Uterus (tissue), 4 donors: Measurements from ENCODE around the gene ASPG. TPM values are rescaled to one million over a fixed set of nuclear protein-coding genes. Genes with fewer than 3 reads are reported as not detected.

Experiments used
- DNase-seq, 2 donors: peaks; one replicate each; pipeline ENCODE4 v3.0.0-alpha.2; 2019 to 2020
- H3K27ac ChIP-seq, 2 donors: fragments of 200-600 bp; sonication (generic); 1 replicate in 1 of 2; 2 replicates in 1 of 2; pipeline ENCODE4 v1.5.1; 2016 to 2018
- H3K27me3 ChIP-seq, 2 donors: fragments of 200-600 bp; sonication (generic); one replicate each; pipeline ENCODE4 v1.5.1; 2018 to 2019; ENCODE audit warnings: control low read depth in 1 of 2
- H3K36me3 ChIP-seq, 2 donors: fragments of 200-600 bp; sonication (generic); one replicate each; pipeline ENCODE4 v1.5.1; 2019; ENCODE audit warnings: control low read depth in 1 of 2
- H3K4me1 ChIP-seq, 2 donors: fragments of 200-600 bp; sonication (generic); one replicate each; pipeline ENCODE4 v1.5.1; 2018 to 2019; ENCODE audit warnings: control low read depth in 1 of 2
- H3K4me3 ChIP-seq, 2 donors: fragments of 200-600 bp; sonication (generic); 1 replicate in 1 of 2; 2 replicates in 1 of 2; pipeline ENCODE4 v1.5.1; 2018 to 2019; ENCODE audit warnings: mild to moderate bottlenecking in 1 of 2
- H3K9me3 ChIP-seq, 2 donors: fragments of 200-600 bp; sonication (generic); one replicate each; pipeline ENCODE4 v1.5.1; 2019; ENCODE audit warnings: control low read depth in 1 of 2
- POLR2A ChIP-seq, 2 donors: fragments of 450-650 bp; IDR thresholded peaks; one replicate each; pipeline ENCODE4 v1.6.1; 2016; ENCODE audit warnings: antibody characterized with exemption in 2 of 2, mild to moderate bottlenecking in 1 of 2, moderate library complexity in 1 of 2
- intact Hi-C: fragments of 100-400 bp; cut with DNase I; formaldehyde crosslinking; loops from one replicate; pipeline ENCODE4 v1.15.1; 2023; ENCODE audit warnings: low total_unique reads
- total RNA-seq, 4 donors: library from RNA; depleted of rRNA in 3 of 4; stranded (reverse); fragments of >200 nt in 3 of 4; gene quantifications; one replicate each; pipeline versions ENCODE4 v1.1.0 to v1.2.4, GENCODE V29; 2014 to 2023
- TF ChIP-seq, protein P1 (sequence below), 4 experiments: fragments of 200-600 bp in 2 of 4; fragments of 450-650 bp in 2 of 4; sonication (generic) in 2 of 4; IDR thresholded peaks; one replicate each; pipeline ENCODE4 v1.5.1; 2016 to 2019; ENCODE audit warnings: antibody characterized with exemption in 4 of 4, mild to moderate bottlenecking in 2 of 4, moderate library complexity in 1 of 4
- donor health status: DM: yes; HTN: yes; CAD: no.

Gene ASPG
- total RNA-seq, 4 donors from 2014 or later, result 0.41 to 16.2 (median 0.51) TPM; not detected in 1

DNA sequence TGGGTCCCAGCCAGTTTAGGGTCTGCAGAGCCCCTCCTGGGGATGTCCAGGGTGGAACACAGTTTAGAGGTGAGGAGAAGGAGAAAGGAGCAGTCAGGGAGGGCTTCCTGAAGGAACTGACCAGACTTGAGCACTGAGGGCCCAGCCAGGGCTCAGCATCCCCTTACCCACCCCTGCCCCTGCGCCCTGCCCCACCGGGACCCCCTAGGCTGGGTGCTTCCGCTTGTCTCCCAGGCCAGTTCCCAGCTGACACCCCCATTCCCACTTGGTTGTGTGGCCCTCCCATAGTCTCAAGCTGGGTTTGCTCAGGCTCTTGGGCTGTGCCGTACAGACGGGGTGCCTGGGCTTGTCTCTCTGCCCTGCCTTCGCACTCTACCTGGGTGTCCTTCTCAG is 26.6 kb downstream of the ASPG start:
- Histone ChIP-seq H3K27me3 (no peaks in the 10 kb centered on the region), H3K27ac (no peak overlapping the region), H3K4me1 (peaks cover 0 to 10% of the 10 kb centered on the region in 2 donors), H3K36me3 (no peaks in the 10 kb centered on the region), H3K4me3 (no peak overlapping the region), H3K9me3 (no peaks in the 10 kb centered on the region)
- no peak for DNase-seq
- TF ChIP-seq, protein P1, sequence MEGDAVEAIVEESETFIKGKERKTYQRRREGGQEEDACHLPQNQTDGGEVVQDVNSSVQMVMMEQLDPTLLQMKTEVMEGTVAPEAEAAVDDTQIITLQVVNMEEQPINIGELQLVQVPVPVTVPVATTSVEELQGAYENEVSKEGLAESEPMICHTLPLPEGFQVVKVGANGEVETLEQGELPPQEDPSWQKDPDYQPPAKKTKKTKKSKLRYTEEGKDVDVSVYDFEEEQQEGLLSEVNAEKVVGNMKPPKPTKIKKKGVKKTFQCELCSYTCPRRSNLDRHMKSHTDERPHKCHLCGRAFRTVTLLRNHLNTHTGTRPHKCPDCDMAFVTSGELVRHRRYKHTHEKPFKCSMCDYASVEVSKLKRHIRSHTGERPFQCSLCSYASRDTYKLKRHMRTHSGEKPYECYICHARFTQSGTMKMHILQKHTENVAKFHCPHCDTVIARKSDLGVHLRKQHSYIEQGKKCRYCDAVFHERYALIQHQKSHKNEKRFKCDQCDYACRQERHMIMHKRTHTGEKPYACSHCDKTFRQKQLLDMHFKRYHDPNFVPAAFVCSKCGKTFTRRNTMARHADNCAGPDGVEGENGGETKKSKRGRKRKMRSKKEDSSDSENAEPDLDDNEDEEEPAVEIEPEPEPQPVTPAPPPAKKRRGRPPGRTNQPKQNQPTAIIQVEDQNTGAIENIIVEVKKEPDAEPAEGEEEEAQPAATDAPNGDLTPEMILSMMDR (IDR thresholded peaks at IDR 0.05), result no peak
- no peak for TF ChIP-seq POLR2A (IDR thresholded peaks at IDR 0.05)
- intact Hi-C loops, result no loop called here

- Histone ChIP-seq H3K9me3 (no peaks in the 10 kb centered on the region), H3K4me1 (peaks cover 0 to 15% of the 10 kb centered on the region in 2 donors), H3K27ac (no peak overlapping the region), H3K36me3 (no peaks in the 10 kb centered on the region), H3K27me3 (no peaks in the 10 kb centered on the region), H3K4me3 (no peak overlapping the region)
- TF ChIP-seq, protein P1 (IDR thresholded peaks at IDR 0.05), result no peak
- TF ChIP-seq POLR2A (IDR thresholded peaks at IDR 0.05), result no peak
- intact Hi-C loops, result no loop called here
- no peak for DNase-seq
Measured at GRCh38 chr14:104112609-104113571, 27.4 kb downstream of the ASPG start.

DNA sequence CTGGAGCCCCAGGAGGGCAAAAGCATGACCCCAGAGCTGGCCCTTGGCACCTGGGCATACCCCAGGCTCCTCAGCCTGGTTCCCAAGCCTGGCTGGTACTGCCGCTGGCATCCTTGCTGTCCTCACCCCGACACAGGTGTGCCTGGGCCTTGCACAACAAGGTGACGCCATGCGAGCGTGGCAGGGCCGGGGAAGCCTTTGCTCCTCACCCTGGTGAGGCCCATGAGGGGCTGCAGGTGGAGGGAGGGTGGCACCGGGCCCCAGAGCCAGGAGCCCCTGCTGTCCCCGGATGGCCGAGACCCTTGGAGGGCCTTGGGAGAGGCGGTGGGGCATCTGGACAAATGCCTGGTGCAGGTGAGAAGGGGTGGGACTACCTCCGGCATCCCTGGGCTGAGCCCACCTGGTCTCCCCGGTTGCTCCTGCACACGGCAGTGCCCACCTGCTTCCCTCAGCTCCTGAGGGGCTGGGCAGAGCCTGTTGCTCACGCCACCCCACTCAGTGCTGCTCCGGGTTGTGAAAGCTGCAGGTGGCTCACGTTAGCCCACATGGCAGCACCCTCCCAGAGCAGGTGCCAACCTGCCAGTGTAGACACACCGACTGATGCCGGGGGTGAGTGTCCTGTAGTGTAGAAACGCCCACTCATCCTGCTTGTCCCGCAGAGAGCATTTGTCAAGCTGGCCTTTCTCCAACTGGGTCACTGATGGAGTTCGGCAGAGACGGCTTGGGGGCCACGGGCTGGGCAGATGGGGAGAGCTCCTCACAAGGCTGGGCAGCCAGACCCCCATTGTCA is 28.3 kb downstream of the ASPG start:
- Histone ChIP-seq H3K36me3 (no peaks in the 10 kb centered on the region), H3K4me3 (no peak overlapping the region), H3K4me1 (peaks cover 0 to 15% of the 10 kb centered on the region in 2 donors), H3K27me3 (peaks cover 0 to 3% of the 10 kb centered on the region in 2 donors), H3K27ac (no peak overlapping the region), H3K9me3 (no peaks in the 10 kb centered on the region)
- no peak for DNase-seq
- TF ChIP-seq POLR2A (IDR thresholded peaks at IDR 0.05), result no peak
- TF ChIP-seq, protein P1 (IDR thresholded peaks at IDR 0.05), result no peak
- intact Hi-C loops, result no loop called here

DNA sequence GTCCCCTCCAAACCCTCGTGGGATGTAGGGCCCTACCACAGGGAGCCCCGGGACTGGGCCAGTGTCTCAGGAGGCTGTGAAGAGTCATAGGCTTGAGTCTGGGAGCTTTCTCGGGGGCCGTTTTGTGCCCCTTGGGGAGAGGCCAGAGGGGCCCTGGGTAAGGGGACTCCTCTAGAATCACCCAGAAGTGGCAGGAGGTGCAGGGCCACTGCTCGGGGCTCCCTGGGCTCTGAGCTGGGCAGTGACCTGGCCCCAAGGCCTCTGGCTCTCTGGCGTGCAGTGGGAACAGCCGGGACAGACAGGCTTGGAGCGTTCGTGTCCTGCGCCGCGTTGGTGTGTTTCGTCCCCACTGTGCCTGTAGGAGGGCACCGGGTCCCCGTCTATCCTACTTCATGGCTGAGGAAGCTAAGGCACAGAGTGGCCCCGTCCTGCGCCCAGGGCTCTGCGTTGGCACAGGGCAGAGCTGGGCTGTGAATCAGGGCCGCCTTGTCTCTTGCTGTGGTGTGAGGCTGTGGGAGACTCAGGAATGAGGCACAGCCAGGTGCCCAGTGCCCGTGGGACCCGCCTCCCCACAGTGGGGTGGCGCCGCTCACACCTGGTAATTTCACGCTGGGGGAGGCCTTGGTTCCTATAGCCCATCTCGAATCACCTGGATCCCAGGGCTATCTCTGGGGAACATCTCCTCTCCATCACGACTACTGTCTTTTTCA is 29.1 kb downstream of the ASPG start:
- DNase-seq, result no peak
- peaks cover 0 to 15% of the 10 kb centered on the region in 2 donors for H3K4me1 ChIP-seq
- intact Hi-C loops, result no loop called here
- peaks cover 0 to 3% of the 10 kb centered on the region in 2 donors for H3K27me3 ChIP-seq
- H3K36me3 ChIP-seq, result no peaks in the 10 kb centered on the region
- no peak overlapping the region for H3K4me3 ChIP-seq
- no peaks in the 10 kb centered on the region for H3K9me3 ChIP-seq
- H3K27ac ChIP-seq, result no peak overlapping the region
- TF ChIP-seq, protein P1 (IDR thresholded peaks at IDR 0.05), result no peak
- no peak for TF ChIP-seq POLR2A (IDR thresholded peaks at IDR 0.05)
